ENCODE measurements around the gene KRT7. TPM values are rescaled to one million over a fixed set of nuclear protein-coding genes. Genes with fewer than 3 reads are reported as not detected.

KRT7 gene
- total RNA-seq, 4 donors from 2014 or later: 2.4 to 4.0 (median 3.7) TPM

DNA sequence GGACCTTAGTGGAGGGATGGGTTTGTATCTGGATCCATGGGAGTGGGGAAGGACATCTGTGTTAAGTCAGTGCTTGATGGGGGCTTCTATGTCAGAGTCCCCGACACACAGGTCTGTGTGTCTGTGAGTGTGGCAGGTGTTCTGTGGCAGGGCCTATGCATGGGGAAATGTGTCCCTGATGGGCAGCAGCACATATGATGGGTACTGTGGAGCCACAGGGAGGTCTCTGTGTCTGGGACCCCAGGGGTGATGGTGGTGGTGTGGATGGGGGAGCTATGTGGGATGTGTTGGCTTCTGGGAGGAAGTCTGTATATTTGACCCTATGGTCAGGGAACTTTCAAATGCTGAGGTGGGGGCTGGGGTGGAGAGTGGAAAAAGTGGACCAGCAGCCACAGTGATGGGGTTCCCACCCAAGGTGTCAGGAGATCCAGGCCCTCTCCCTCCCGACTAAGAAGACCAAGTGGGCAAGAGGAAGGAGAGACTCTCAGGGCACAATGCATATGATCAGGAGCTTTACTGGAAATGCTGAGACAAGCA, 16.5 kb downstream of the KRT7 start:
- TF ChIP-seq, protein P1, sequence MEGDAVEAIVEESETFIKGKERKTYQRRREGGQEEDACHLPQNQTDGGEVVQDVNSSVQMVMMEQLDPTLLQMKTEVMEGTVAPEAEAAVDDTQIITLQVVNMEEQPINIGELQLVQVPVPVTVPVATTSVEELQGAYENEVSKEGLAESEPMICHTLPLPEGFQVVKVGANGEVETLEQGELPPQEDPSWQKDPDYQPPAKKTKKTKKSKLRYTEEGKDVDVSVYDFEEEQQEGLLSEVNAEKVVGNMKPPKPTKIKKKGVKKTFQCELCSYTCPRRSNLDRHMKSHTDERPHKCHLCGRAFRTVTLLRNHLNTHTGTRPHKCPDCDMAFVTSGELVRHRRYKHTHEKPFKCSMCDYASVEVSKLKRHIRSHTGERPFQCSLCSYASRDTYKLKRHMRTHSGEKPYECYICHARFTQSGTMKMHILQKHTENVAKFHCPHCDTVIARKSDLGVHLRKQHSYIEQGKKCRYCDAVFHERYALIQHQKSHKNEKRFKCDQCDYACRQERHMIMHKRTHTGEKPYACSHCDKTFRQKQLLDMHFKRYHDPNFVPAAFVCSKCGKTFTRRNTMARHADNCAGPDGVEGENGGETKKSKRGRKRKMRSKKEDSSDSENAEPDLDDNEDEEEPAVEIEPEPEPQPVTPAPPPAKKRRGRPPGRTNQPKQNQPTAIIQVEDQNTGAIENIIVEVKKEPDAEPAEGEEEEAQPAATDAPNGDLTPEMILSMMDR (IDR thresholded peaks at IDR 0.05; ENCODE audit: low read depth): no peak

DNA sequence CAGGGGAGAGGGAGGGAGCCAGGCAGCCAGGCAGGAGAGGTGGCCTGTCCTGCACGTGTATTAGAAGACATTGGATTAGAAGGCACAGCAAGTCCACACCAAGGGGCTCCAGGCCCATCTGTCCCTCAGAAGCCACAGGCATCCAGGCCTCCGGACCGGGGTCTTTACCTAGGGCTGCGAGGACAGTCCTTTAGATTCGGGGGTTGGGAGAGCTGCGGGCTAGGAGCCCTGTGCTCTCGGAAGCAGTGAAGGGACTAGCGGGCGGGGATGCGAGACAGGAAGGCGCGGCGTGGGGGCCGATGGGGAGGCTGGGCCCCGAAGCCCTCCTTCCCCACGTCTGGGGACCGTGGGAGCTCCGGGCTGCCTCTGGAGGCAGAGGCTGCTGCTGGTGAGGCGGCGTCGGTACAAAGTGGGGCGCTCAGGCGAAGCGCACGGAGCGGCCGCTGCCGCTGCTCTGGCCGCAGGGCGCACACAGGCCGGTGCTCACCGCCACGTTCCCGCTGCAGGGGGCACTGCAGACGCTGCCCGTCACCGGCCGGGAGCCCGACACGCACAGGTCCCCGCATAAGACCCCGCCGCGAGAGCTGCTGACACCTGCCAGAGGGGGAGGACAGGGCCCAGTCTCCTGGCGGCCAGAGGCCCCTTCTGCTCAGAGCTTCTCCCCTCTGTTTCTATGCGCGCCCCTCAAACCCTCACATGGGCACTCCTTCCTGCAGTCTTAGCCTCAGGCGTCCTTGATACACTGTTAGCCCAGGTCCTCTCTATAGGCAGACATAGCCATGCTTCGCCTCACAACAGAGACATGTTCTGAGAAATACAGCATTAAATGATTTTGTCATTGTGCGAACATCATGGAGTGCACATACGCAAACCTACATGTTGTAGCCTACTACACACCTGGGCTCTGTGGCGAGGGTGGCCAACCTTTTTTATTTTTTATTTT, 17.3 kb downstream of the KRT7 start:
- TF ChIP-seq, protein P1 (IDR thresholded peaks at IDR 0.05; ENCODE audit: low read depth): no peak

DNA sequence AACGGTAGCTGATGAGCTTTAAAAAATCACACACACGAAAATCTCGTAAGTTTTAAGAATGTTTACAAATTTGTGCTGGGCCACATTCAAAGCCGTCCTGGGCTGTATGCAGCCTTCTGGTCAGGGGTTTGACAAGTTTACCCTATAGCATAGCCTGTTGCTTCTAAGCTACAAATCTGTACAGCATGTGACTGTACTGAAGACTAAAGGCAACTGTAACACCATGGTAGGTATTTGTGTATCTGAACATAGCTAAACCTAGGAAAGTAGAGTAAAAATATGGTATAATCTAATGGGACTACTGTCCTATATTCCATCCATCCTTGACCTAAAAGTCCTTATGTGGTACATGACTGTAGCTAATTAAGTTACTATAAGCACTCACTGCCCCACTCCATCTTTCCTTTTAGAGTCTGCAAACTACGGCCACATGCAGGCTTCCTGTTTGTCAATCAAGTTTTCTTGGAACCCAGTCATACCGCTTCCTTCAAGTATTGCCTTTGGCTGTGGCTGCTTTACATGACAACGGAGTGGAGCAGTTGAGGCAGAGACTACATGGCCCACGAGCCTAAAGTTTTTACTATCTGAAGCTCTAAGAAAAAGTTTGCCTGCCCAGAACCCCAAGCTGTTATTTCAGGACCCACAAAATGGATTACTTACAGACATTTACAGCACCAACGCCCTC, 18.5 kb downstream of the KRT7 start:
- TF ChIP-seq, protein P1 (IDR thresholded peaks at IDR 0.05; ENCODE audit: low read depth): no peak

DNA sequence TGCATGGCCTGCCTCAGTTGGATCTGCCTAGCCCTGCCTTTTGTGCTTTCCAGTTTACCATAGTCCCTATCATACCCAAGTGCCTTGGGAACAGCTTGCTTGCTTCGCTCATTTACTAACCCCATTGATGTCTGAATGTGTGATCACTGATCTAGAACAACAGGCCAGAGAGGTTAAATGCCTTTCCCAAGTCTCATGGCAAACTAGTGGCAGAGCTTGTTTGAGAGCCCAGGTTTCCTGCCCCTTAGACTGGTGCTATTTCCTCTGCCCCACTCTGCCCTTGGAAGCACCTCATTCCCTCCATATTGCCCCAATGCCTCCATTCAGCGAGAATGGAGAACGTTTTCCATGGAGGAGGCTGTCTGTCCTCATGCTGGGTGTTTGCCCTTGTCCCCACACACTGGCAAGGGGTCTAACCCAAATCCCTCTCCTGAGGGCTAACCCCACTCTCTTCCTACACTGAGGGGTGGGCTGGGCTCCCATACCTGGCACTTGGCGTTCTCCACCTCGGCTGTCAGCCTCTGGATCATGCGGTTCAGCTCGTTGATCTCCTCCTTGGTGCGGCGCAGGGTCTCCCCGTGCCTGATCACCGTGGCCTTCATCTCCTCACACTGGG, 19.8 kb downstream of the KRT7 start:
- TF ChIP-seq, protein P1 (IDR thresholded peaks at IDR 0.05; ENCODE audit: low read depth): no peak

DNA sequence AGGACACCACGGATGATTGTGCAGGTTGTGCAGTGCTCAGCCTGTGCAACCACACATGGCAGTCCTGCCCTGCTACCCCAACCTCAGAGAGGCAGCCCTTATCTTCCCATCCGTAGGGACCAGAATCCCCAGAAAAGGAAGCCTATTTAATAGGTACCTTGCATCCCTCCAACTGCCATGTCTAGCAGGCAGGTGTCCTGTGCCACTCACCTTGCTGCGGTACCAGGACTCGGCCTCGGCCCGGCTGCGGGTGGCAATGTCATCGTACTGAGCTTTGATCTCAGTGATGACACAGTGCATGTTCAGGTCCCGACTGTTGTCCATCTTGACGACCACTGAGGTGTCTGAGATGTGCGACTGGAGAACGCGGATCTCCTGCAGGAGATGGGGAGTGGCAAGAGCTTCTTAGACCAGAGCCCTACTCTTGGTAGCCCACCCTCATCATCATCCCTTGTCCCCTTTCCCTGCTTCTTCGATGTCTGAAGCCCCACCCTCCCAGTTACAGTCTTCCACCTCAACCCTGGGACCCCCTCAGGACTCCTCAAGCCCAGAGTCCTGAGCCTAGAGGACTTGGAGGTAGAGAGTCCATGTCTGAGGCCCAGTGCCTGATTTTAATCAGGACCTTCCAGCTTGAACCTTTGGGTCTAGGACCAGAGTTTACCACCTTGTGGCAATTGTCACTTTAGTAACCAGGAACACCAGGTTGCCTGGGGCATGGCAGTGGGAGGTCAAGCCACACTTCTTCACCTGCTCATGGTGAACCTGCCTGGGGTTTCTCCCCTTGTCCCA, 20.5 kb downstream of the KRT7 start:
- TF ChIP-seq, protein P1 (IDR thresholded peaks at IDR 0.05; ENCODE audit: low read depth): no peak

DNA sequence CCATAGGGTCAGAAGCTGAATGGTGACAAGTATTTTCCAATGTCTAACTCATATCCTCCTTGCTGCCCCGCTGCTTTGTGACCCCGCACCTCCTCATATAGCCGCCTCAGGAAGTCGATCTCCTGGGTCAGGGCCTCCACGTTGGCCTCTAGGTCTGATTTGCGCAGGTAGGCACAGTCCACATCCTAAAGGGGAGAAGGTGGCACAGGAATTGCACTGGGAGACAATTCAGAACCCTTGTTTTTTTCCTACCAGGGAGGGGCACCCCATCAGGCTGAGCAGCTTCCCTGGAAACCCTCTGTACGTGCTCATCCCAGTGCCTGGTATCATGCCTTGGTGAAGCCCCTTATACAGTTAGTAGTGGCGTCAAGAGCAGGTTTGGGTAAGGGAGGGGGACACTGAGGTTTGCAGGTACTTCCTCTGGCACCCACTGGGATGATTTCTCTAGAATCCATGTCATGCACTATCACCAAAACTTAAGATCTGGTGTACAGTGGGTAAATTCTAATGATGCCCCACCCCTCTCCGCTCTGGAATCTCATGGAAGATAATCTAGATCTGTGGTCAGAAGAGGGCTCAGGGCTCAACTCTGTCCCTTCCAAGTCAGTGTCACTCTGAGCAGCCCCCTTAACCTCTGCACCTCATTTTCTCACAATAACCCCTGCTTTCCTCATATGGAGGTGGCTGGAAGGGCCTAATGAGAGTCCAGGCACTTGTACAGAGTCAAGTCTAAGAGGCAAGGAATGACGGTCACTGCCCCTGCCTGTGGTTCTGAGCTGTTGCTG, 21.3 kb downstream of the KRT7 start:
- TF ChIP-seq, protein P1 (IDR thresholded peaks at IDR 0.05; ENCODE audit: low read depth): no peak

Data from subcutaneous adipose tissue (tissue), 4 donors.